Prostate gland (tissue), 2 donors: Measurements from ENCODE around the gene SSUH2.
"Not testable (repeated sequence)": the region's sequence is repeated elsewhere in the genome, so short reads cannot be mapped to it uniquely, and the experiment has no call there.

Experiments
- POLR2AphosphoS5 ChIP-seq: sonication (generic); formaldehyde crosslinking; IDR thresholded peaks from one replicate; pipeline ENCODE4 v1.6.1; 2017; ENCODE audit warnings: antibody characterized with exemption
- TF ChIP-seq, protein P1 (sequence below), 4 experiments: fragments of 200-600 bp in 2 of 4; fragments of 450-650 bp in 2 of 4; sonication (generic) in 2 of 4; IDR thresholded peaks; 1 replicate in 3 of 4; 2 replicates in 1 of 4; pipeline ENCODE4 v1.5.1; 2016 to 2019; ENCODE audit warnings: antibody characterized with exemption in 4 of 4, mild to moderate bottlenecking in 2 of 4, moderate library complexity in 2 of 4

DNA sequence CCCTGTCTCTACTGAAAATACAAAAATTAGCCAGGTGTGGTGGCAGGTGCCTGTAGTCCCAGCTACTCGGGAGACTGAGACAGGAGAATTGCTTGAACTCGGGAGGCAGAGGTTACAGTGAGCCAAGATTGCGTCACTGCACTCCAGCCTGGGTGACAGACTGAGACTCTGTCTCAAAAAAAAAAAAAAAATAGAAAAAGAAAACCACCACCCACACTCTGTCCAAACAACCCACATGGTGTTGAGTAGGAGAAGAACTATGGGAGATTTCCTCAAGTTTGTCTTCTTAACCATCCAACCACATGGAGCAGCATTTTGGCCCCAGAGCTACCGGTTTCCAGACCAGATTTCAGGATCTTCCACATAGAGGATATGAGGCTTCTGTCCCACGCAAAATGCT lies 64.2 kb downstream of the SSUH2 start:
- TF ChIP-seq POLR2AphosphoS5 = not testable (repeated sequence)
- TF ChIP-seq, protein P1, sequence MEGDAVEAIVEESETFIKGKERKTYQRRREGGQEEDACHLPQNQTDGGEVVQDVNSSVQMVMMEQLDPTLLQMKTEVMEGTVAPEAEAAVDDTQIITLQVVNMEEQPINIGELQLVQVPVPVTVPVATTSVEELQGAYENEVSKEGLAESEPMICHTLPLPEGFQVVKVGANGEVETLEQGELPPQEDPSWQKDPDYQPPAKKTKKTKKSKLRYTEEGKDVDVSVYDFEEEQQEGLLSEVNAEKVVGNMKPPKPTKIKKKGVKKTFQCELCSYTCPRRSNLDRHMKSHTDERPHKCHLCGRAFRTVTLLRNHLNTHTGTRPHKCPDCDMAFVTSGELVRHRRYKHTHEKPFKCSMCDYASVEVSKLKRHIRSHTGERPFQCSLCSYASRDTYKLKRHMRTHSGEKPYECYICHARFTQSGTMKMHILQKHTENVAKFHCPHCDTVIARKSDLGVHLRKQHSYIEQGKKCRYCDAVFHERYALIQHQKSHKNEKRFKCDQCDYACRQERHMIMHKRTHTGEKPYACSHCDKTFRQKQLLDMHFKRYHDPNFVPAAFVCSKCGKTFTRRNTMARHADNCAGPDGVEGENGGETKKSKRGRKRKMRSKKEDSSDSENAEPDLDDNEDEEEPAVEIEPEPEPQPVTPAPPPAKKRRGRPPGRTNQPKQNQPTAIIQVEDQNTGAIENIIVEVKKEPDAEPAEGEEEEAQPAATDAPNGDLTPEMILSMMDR (IDR thresholded peaks at IDR 0.05) = not testable (repeated sequence)
